SK-N-SH (cell line): Measurements from ENCODE around the gene TMEM200B. TPM values are rescaled to one million over a fixed set of nuclear protein-coding genes. Genes with fewer than 3 reads are reported as not detected.
A peak's percentile ranks its signal among the peaks of the same experiment; 100 is the strongest.
"Not testable (repeated sequence)": the region's sequence is repeated elsewhere in the genome, so short reads cannot be mapped to it uniquely, and the experiment has no call there.

Experiments used
- CTCF ChIA-PET: fragments of 300-600, 350-600 bp; formaldehyde crosslinking; extraction: SDS; loops from one replicate; lab custom pipeline; 2021; lab: Yijun Ruan, JAX
- POLR2A ChIA-PET: fragments of 350-600 bp; sonication (Branson Sonifier 250); formaldehyde crosslinking; extraction: SDS; loops from one replicate; lab custom pipeline; 2020; ENCODE audit warnings: antibody characterized with exemption, inconsistent platforms; lab: Yijun Ruan, JAX
- DNase-seq: peaks from one replicate; pipeline ENCODE4 v3.0.0; 2012
- H2AFZ ChIP-seq: fragments of 200-600 bp; sonication (generic); 2 replicates; pipeline ENCODE4 v1.8.1; 2016; ENCODE audit warnings: antibody characterized with exemption, mild to moderate bottlenecking, low read depth
- H3F3A ChIP-seq: fragments of 200-600 bp; sonication (generic); replicated peaks from 2 replicates; pipeline ENCODE3; 2016; ENCODE audit warnings: antibody characterized with exemption, mild to moderate bottlenecking; ENCODE audit not compliant: insufficient read depth
- H3K27ac ChIP-seq, 2 experiments: fragments of 200-500 bp in 1 of 2; fragments of 200-600 bp in 1 of 2; sonication (Bioruptor generic) in 1 of 2; sonication (generic), shearing (Covaris generic) in 1 of 2; 2 replicates each; pipeline versions ENCODE4 v1.5.1 to v1.6.1; 2014 to 2016; ENCODE audit warnings: low read depth in 2 of 2, inconsistent platforms in 1 of 2, low read length in 1 of 2, mild to moderate bottlenecking in 1 of 2, mixed read lengths in 1 of 2
- H3K27me3 ChIP-seq: fragments of 200-600 bp; sonication (generic), shearing (Covaris generic); 2 replicates; pipeline ENCODE4 v1.6.1; 2016; ENCODE audit warnings: mixed run types; ENCODE audit not compliant: insufficient read depth
- H3K36me3 ChIP-seq, 2 experiments: fragments of 200-500 bp in 1 of 2; fragments of 200-600 bp in 1 of 2; sonication (Bioruptor generic) in 1 of 2; sonication (generic) in 1 of 2; replicated peaks in 1 of 2; 2 replicates each; pipeline versions ENCODE3 to v1.5.1; 2014 to 2016; ENCODE audit warnings: low read length in 1 of 2, mild to moderate bottlenecking in 1 of 2; ENCODE audit not compliant: insufficient read depth in 2 of 2, control insufficient read depth in 1 of 2
- H3K4me1 ChIP-seq, 2 experiments: fragments of 200-500 bp in 1 of 2; fragments of 200-600 bp in 1 of 2; sonication (Bioruptor generic) in 1 of 2; sonication (generic), shearing (Covaris generic) in 1 of 2; 2 replicates each; pipeline versions ENCODE4 v1.5.1 to v1.6.1; 2014 to 2016; ENCODE audit warnings: low read depth in 1 of 2, low read length in 1 of 2, mixed run types in 1 of 2; ENCODE audit not compliant: insufficient read depth in 2 of 2, control insufficient read depth in 1 of 2
- H3K4me2 ChIP-seq: fragments of 200-600 bp; sonication (generic), shearing (Covaris generic); 2 replicates; pipeline ENCODE4 v1.6.1; 2017; ENCODE audit warnings: mixed run types
- H3K4me3 ChIP-seq, 2 experiments: fragments of 200-500 bp in 1 of 2; fragments of 200-600 bp in 1 of 2; sonication (Bioruptor generic) in 1 of 2; sonication (generic), shearing (Covaris generic) in 1 of 2; 2 replicates each; pipeline versions ENCODE4 v1.5.1 to v1.8.1; 2014 to 2016; ENCODE audit warnings: low read depth in 2 of 2, inconsistent platforms in 1 of 2, low read length in 1 of 2, mild to moderate bottlenecking in 1 of 2, mixed read lengths in 1 of 2, moderate library complexity in 1 of 2
- H3K79me2 ChIP-seq: fragments of 200-600 bp; sonication (generic); 2 replicates; pipeline ENCODE4 v1.8.1; 2017; ENCODE audit warnings: mild to moderate bottlenecking; ENCODE audit not compliant: insufficient read depth
- H3K9ac ChIP-seq: fragments of 200-600 bp; sonication (generic); 2 replicates; pipeline ENCODE4 v1.6.1; 2017; ENCODE audit warnings: mixed run types
- H3K9me2 ChIP-seq: fragments of 200-600 bp; sonication (generic); 2 replicates; pipeline ENCODE4 v1.6.1; 2017; ENCODE audit warnings: mixed run types
- H3K9me3 ChIP-seq: fragments of 200-600 bp; sonication (generic); 2 replicates; pipeline ENCODE4 v1.6.1; 2017; ENCODE audit warnings: mixed run types, mild to moderate bottlenecking, moderate library complexity
- H4K20me1 ChIP-seq: fragments of 200-600 bp; sonication (generic); 2 replicates; pipeline ENCODE4 v1.6.1; 2017; ENCODE audit warnings: mild to moderate bottlenecking, mixed run types; ENCODE audit not compliant: insufficient read depth
- ELF1 ChIP-seq: IDR thresholded peaks from 2 replicates; pipeline ENCODE4 v1.4.0; 2012
- EP300 ChIP-seq, 2 experiments: IDR thresholded peaks; 2 replicates each; pipeline versions ENCODE4 v1.4.0 to v1.6.1; 2012; ENCODE audit warnings: borderline replicate concordance in 1 of 2, low read depth in 1 of 2, low read length in 1 of 2
- EZH2phosphoT487 ChIP-seq: fragments of 200-600 bp; sonication (generic); IDR thresholded peaks from 2 replicates; pipeline ENCODE4 v1.6.1; 2017; ENCODE audit warnings: low read depth, mixed run types, mild to moderate bottlenecking, antibody characterized with exemption, moderate library complexity, borderline replicate concordance
- FOXJ3 ChIP-seq: sonication (generic); formaldehyde crosslinking; IDR thresholded peaks from 2 replicates; pipeline ENCODE4 v1.5.1; 2020; ENCODE audit warnings: mild to moderate bottlenecking, missing genetic modification reagents
- FOXM1 ChIP-seq: IDR thresholded peaks from 2 replicates; pipeline ENCODE4 v1.4.0; 2012; ENCODE audit warnings: low read depth, mild to moderate bottlenecking
- GABPA ChIP-seq: IDR thresholded peaks from 2 replicates; pipeline ENCODE4 v1.4.0; 2012; ENCODE audit warnings: low read depth, mild to moderate bottlenecking
- GATA2 ChIP-seq: sonication (generic); formaldehyde crosslinking; IDR thresholded peaks from 2 replicates; pipeline ENCODE4 v1.5.0; 2020; ENCODE audit warnings: mild to moderate bottlenecking, missing genetic modification reagents
- MAX ChIP-seq: IDR thresholded peaks from 2 replicates; pipeline ENCODE4 v1.4.0; 2012; ENCODE audit warnings: low read depth
- MXI1 ChIP-seq: IDR thresholded peaks from 2 replicates; pipeline ENCODE4 v1.6.1; 2012; ENCODE audit warnings: mild to moderate bottlenecking, low read depth, low read length, improper control_type of control experiment
- NFIC ChIP-seq: IDR thresholded peaks from 2 replicates; pipeline ENCODE4 v1.4.0; 2012; ENCODE audit warnings: borderline replicate concordance
- NRF1 ChIP-seq: IDR thresholded peaks from 2 replicates; pipeline ENCODE4 v1.6.1; 2012; ENCODE audit warnings: low read depth, mild to moderate bottlenecking, low read length
- POLR2AphosphoS5 ChIP-seq: IDR thresholded peaks from 2 replicates; pipeline ENCODE4 v1.6.1; 2012; ENCODE audit warnings: low read depth, low read length
- RAD21 ChIP-seq: IDR thresholded peaks from 2 replicates; pipeline ENCODE4 v1.6.1; 2012; ENCODE audit warnings: mild to moderate bottlenecking, low read length
- RCOR1 ChIP-seq: fragments of 150-350 bp; IDR thresholded peaks from 2 replicates; pipeline ENCODE4 v1.6.1; 2017; ENCODE audit warnings: antibody characterized with exemption, low read length
- RFX5 ChIP-seq: IDR thresholded peaks from 2 replicates; pipeline ENCODE4 v1.6.1; 2012; ENCODE audit warnings: mild to moderate bottlenecking, improper control_type of control experiment, low read length
- SMC3 ChIP-seq: IDR thresholded peaks from 2 replicates; pipeline ENCODE4 v1.6.1; 2012; ENCODE audit warnings: low read depth, low read length, improper control_type of control experiment
- TAF1 ChIP-seq: IDR thresholded peaks from 2 replicates; pipeline ENCODE4 v1.6.1; 2012; ENCODE audit warnings: low read depth, mild to moderate bottlenecking, low read length, moderate library complexity, borderline replicate concordance
- TEAD4 ChIP-seq: IDR thresholded peaks from 2 replicates; pipeline ENCODE4 v1.4.0; 2012; ENCODE audit warnings: mild to moderate bottlenecking, borderline replicate concordance; ENCODE audit not compliant: insufficient read depth
- ZBTB33 ChIP-seq: IDR thresholded peaks from 2 replicates; pipeline ENCODE4 v1.4.0; 2012; ENCODE audit warnings: low read depth, borderline replicate concordance
- WGBS: methylation state at CpG from one replicate; pipeline ENCODE4 v1.1.6; 2017; ENCODE audit warnings: low lambda C conversion rate; 5-methylcytosine and 5-hydroxymethylcytosine counted together
- polyA plus RNA-seq, 3 experiments: library from polyadenylated mRNA; depleted of rRNA; stranded (reverse); fragments of >200 nt; gene quantifications; 2 replicates each; pipeline ENCODE4 v1.2.3, GENCODE V29; 2012
- TF ChIP-seq, protein P1 (sequence below): fragments of 150-350 bp; IDR thresholded peaks from 2 replicates; pipeline ENCODE4 v1.6.1; 2017; ENCODE audit warnings: antibody characterized with exemption, low read length, low read depth, borderline replicate concordance

Gene TMEM200B
- polyA plus RNA-seq, 1 of the 3 experiments (the other 2 are of a cell fraction), result 1.5 TPM

DNA sequence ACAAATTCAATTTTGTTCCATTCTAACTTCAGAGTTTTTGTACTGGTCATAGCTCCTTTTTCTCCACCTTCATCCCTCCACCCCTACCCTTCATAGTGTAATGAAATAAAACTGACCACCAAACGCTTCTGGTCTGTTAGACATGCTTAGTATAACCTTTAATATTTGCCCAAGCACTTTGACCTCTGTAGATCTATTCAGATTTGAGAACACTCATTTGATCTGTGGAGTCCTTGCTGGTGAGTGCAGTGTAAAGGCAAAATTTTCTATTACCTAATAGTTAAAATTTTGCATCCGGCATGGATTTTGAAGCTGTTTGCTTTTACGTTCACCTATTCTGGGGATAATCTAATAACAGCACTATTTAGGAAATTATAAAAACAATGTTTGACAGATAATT lies 41.2 kb downstream of the TMEM200B start:
- 77% methylated on average over 3 of the region's 3 CpGs for WGBS

GRCh38 chr1:29081201-29081600 lies 42.5 kb downstream of the TMEM200B start:
- DNase-seq, result no peak
- no peak overlapping the region for H3K9ac ChIP-seq
- H3K27ac ChIP-seq, result no peak overlapping the region
- H3K36me3 ChIP-seq, result no peaks in the 10 kb centered on the region
- WGBS, result 89% methylated on average over 3 of the region's 3 CpGs
- no peak overlapping the region for H2AFZ ChIP-seq
- POLR2A ChIA-PET, result no interaction called here
- no peaks in the 10 kb centered on the region for H4K20me1 ChIP-seq
- no peak overlapping the region for H3K4me3 ChIP-seq
- no peaks in the 10 kb centered on the region for H3K79me2 ChIP-seq
- CTCF ChIA-PET, result interaction anchor here (0.9 to 2.7 kb wide), 4 partner anchors 40 to 199 kb away, joined by 3 to 13 read pairs (median 8); no protein-coding TSS in a partner anchor
- no peaks in the 10 kb centered on the region for H3K27me3 ChIP-seq
- H3K4me1 ChIP-seq, result peaks cover 2 to 16% of the 10 kb centered on the region in 2 experiments; a peak in 3 of 4 replicates
- H3F3A ChIP-seq, result no peaks in the 10 kb centered on the region
- no peaks in the 10 kb centered on the region for H3K9me3 ChIP-seq
- H3K4me2 ChIP-seq, result no peak overlapping the region
- no peaks in the 10 kb centered on the region for H3K9me2 ChIP-seq
- TF ChIP-seq SMC3, result no peak
- TF ChIP-seq NFIC, result no peak
- TF ChIP-seq, protein P1, sequence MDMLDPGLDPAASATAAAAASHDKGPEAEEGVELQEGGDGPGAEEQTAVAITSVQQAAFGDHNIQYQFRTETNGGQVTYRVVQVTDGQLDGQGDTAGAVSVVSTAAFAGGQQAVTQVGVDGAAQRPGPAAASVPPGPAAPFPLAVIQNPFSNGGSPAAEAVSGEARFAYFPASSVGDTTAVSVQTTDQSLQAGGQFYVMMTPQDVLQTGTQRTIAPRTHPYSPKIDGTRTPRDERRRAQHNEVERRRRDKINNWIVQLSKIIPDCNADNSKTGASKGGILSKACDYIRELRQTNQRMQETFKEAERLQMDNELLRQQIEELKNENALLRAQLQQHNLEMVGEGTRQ, result no peak
- TF ChIP-seq GABPA, result no peak
- no peak for TF ChIP-seq RCOR1
- no peak for TF ChIP-seq TEAD4
- TF ChIP-seq EZH2phosphoT487, result no peak
- no peak for TF ChIP-seq EP300 (IDR thresholded peaks at IDR 0.05; ENCODE audit: borderline replicate concordance in 1 of 2, low read depth in 1 of 2, low read length in 1 of 2)
- no peak for TF ChIP-seq MAX
- TF ChIP-seq RFX5, result no peak
- no peak for TF ChIP-seq FOXM1
- TF ChIP-seq ELF1, result no peak
- TF ChIP-seq ZBTB33, result no peak
- no peak for TF ChIP-seq TAF1
- TF ChIP-seq MXI1, result no peak
- no peak for TF ChIP-seq NRF1
- TF ChIP-seq FOXJ3, result no peak
- TF ChIP-seq RAD21, result no peak
- no peak for TF ChIP-seq POLR2AphosphoS5

More for the DNA sequence above, 41.2 kb downstream of the TMEM200B start:
- ChIA-PET POLR2A (interaction anchor here (1.3 kb wide), 1 partner anchor 99 kb away, joined by 4 read pairs; the partner anchor contains the start of gene SRSF4), CTCF (interaction anchor here (1.2 to 2.7 kb wide), 4 partner anchors 39 to 205 kb away, joined by 3 to 13 read pairs (median 8); no protein-coding TSS in a partner anchor)
- Histone ChIP-seq H4K20me1 (no peaks in the 10 kb centered on the region), H3K9ac (no peak overlapping the region), H3K9me2 (no peaks in the 10 kb centered on the region), H3K27ac (peak overlapping the region in 1 of 2 experiments; percentile 93; a peak in 2 of 4 replicates), H3K9me3 (no peaks in the 10 kb centered on the region), H3K4me3 (no peak overlapping the region), H3K36me3 (no peaks in the 10 kb centered on the region), H3K4me1 (peaks cover 2 to 16% of the 10 kb centered on the region in 2 experiments; a peak in 3 of 4 replicates), H3K27me3 (no peaks in the 10 kb centered on the region), H3F3A (no peaks in the 10 kb centered on the region), H2AFZ (no peak overlapping the region), H3K79me2 (no peaks in the 10 kb centered on the region), H3K4me2 (no peak overlapping the region)
- peak; percentile 47; the same call in 1 of the 2 replicates for TF ChIP-seq GATA2 (CRISPR knock-in tag)
- TF ChIP-seq MXI1, result no peak
- DNase-seq, result no peak

DNA sequence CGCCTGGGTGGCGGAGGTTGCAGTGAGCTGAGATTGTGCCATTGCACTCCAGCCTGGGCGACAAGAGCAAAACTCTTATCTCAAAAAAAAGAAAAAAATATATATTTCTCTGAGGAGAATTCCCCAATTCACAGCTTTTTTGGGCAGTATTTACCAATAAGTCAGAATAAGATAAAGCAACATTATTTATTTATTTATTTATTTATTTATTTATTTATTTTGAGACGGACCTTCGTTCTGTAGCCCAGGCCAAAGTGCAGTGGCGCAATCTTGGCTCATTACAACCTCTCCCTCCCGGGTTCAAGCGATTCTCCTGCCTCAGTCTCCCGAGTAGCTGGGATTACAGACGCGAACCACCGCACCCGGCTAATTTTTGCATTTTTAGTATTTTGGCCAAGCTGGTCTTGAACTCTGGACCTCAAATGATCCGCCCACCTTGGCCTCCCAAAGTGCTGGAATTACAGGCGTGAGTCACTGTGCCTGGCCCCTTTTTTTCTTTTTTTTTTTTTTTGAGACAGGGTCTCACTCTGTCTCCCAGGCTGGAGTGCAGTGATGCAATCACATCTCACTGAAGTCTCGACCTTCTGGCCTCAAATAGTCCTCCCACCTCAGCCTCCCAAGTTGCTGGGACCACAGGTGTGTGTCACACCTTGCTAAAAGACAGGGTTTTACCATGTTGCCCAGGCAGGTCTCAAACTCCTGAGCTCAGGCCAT lies 43.6 kb downstream of the TMEM200B start:
- H3K9me2 ChIP-seq, H2AFZ ChIP-seq, H3K27me3 ChIP-seq, H3K4me3 ChIP-seq, H3K9me3 ChIP-seq, POLR2A ChIA-PET, H3K79me2 ChIP-seq, H4K20me1 ChIP-seq, H3F3A ChIP-seq, H3K4me2 ChIP-seq, DNase-seq, H3K36me3 ChIP-seq, H3K9ac ChIP-seq, H3K27ac ChIP-seq: not testable (repeated sequence)
- peaks cover 2 to 16% of the 10 kb centered on the region in 2 experiments; a peak in 3 of 4 replicates for H3K4me1 ChIP-seq
- CTCF ChIA-PET, result interaction anchor here (0.9 to 2.1 kb wide), 3 partner anchors 31 to 198 kb away, joined by 3 to 7 read pairs (median 3); no protein-coding TSS in a partner anchor
- 94% methylated on average over 16 of the region's 16 CpGs for WGBS
